Muscle of arm (tissue), 14 donors: ENCODE data around the gene IGSF8. TPM values are rescaled to one million over a fixed set of nuclear protein-coding genes. Genes with fewer than 3 reads are reported as not detected.

Experiments
- DNase-seq: peaks from one replicate; pipeline ENCODE4 v3.0.0-alpha.2; 2013
- long read RNA-seq, 11 donors: transcript quantifications; one replicate each; lab custom pipeline, GENCODE V29; 2026
- polyA plus RNA-seq, 12 donors: library from polyadenylated mRNA; unstranded; fragments of 120-200 nt; gene quantifications; one replicate each; pipeline ENCODE4 v1.2.1, GENCODE V29; 2013; ENCODE audit not compliant: insufficient read length in 12 of 12

Gene IGSF8
- 10 to 100 TPM in 11 of 12 donors, not detected in 1; 11.1 to 26.7 (median 18.3) TPM for polyA plus RNA-seq
- long read RNA-seq, donor 1, transcript IGSF8-201 (7 exons, 2,343 nt) = major isoform, 5 of 19 reads
- long read RNA-seq, donor 1, partial matches to known transcripts = 11 of 19 reads
- long read RNA-seq, donor 1, other reads (novel, unspliced or antisense) = 0 of 19 reads
- long read RNA-seq, donor 2, partial matches to known transcripts = 0 of 3 reads
- long read RNA-seq, donor 2, other reads (novel, unspliced or antisense) = 0 of 3 reads
- long read RNA-seq, donor 3, partial matches to known transcripts = 5 of 9 reads
- long read RNA-seq, donor 3, other reads (novel, unspliced or antisense) = 0 of 9 reads
- long read RNA-seq, donor 4 = 0 reads
- long read RNA-seq, donor 5, transcript IGSF8-201 (7 exons, 2,343 nt) = major isoform, 10 of 18 reads
- long read RNA-seq, donor 5, partial matches to known transcripts = 6 of 18 reads
- long read RNA-seq, donor 5, other reads (novel, unspliced or antisense) = 0 of 18 reads
- long read RNA-seq, donor 6, partial matches to known transcripts = 0 of 2 reads
- long read RNA-seq, donor 6, other reads (novel, unspliced or antisense) = 0 of 2 reads
- long read RNA-seq, donor 7, partial matches to known transcripts = 0 of 1 reads
- long read RNA-seq, donor 7, other reads (novel, unspliced or antisense) = 0 of 1 reads
- long read RNA-seq, donor 8, transcript IGSF8-201 (7 exons, 2,343 nt) = major isoform, 6 of 16 reads
- long read RNA-seq, donor 8, partial matches to known transcripts = 8 of 16 reads
- long read RNA-seq, donor 8, other reads (novel, unspliced or antisense) = 0 of 16 reads
- long read RNA-seq, donor 9, partial matches to known transcripts = 0 of 5 reads
- long read RNA-seq, donor 9, other reads (novel, unspliced or antisense) = 0 of 5 reads
- long read RNA-seq, donor 10, transcript IGSF8-201 (7 exons, 2,343 nt) = major isoform, 5 of 33 reads
- long read RNA-seq, donor 10, partial matches to known transcripts = 18 of 33 reads
- long read RNA-seq, donor 10, other reads (novel, unspliced or antisense) = 9 of 33 reads
- long read RNA-seq, donor 11, partial matches to known transcripts = 6 of 9 reads
- long read RNA-seq, donor 11, other reads (novel, unspliced or antisense) = 0 of 9 reads

GRCh38 chr1:160097911-160098851 is at the start of gene IGSF8:
Gene IGSF8 (minus strand): TSS chr1:160098619. CDS start chr1:160098472, 147 bp downstream.
- DNase-seq = peak; percentile 86

GRCh38 chr1:160148121-160148520 is 49.7 kb upstream of the IGSF8 start:
- no peak for DNase-seq

- DNase-seq = no peak
These were observed 47.7 kb upstream of the IGSF8 start for GRCh38 chr1:160146107-160146506.

- no peak for DNase-seq
These were observed 46.5 kb upstream of the IGSF8 start for GRCh38 chr1:160144921-160145320.

- no peak for DNase-seq
These were observed 45.3 kb upstream of the IGSF8 start for GRCh38 chr1:160143695-160144094.

- DNase-seq = no peak
These were observed 41.4 kb upstream of the IGSF8 start for GRCh38 chr1:160139840-160140239.

GRCh38 chr1:160137216-160137862 is 38.9 kb upstream of the IGSF8 start:
- DNase-seq = no peak

GRCh38 chr1:160136926-160137200 is 38.4 kb upstream of the IGSF8 start:
- no peak for DNase-seq

GRCh38 chr1:160136121-160136925 is 37.9 kb upstream of the IGSF8 start:
- no peak for DNase-seq

GRCh38 chr1:160134791-160135572 is 36.6 kb upstream of the IGSF8 start:
- DNase-seq = no peak

- no peak for DNase-seq
These were observed 35.8 kb upstream of the IGSF8 start for GRCh38 chr1:160133990-160134770.

GRCh38 chr1:160131803-160132565 is 33.6 kb upstream of the IGSF8 start:
- no peak for DNase-seq

GRCh38 chr1:160130939-160131338 is 32.5 kb upstream of the IGSF8 start:
- DNase-seq = no peak

- DNase-seq = no peak
These were observed 32.1 kb upstream of the IGSF8 start for GRCh38 chr1:160130486-160130885.

GRCh38 chr1:160129966-160130365 is 31.5 kb upstream of the IGSF8 start:
- DNase-seq = no peak

GRCh38 chr1:160129558-160129957 is 31.1 kb upstream of the IGSF8 start:
- no peak for DNase-seq

- no peak for DNase-seq
These were observed 30.6 kb upstream of the IGSF8 start for GRCh38 chr1:160129046-160129445.
